ENCODE results near the gene AKNAD1.

Gene AKNAD1

DNA sequence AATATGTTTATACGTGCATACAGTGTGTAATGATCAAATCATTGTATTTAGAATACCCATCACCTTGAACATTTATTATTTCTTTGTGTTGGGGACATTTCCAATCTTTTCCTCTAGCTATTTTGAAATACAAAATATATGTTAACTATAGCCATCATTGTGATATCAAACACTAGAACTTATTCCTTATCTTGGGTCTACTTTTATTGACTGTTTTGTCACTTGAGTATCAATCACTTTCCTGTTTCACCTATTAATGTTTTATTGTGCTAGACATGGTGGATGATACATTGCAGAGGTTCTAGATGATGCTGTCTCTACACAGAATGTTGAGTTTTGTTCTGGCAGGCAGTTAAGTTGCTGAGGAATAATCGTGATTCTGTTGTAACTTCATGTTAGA, 64.5 kb downstream of the AKNAD1 start:
- no peak overlapping the region for H3K23ac ChIP-seq (ENCODE audit: low read length)
- no peak overlapping the region for H2AK5ac ChIP-seq (ENCODE audit: low read length)
- no peak overlapping the region for H2BK12ac ChIP-seq (ENCODE audit: low read length)
- no peaks in the 10 kb centered on the region for H3K79me1 ChIP-seq (ENCODE audit: low read length)
- H3K18ac ChIP-seq (ENCODE audit: low read length) = no peak overlapping the region
- H3K9ac ChIP-seq (ENCODE audit: low read length) = no peak overlapping the region
- no peaks in the 10 kb centered on the region for H3K9me3 ChIP-seq (ENCODE audit: insufficient read depth, low read depth, low read length)
- H2BK5ac ChIP-seq (ENCODE audit: low read depth, low read length, poor library complexity) = no peak overlapping the region
- H3K79me2 ChIP-seq (ENCODE audit: control insufficient read depth, insufficient read depth, low read length, poor library complexity) = no peaks in the 10 kb centered on the region
- H3K4ac ChIP-seq (ENCODE audit: low read depth, low read length) = no peak overlapping the region
- no peak overlapping the region for H2BK120ac ChIP-seq (ENCODE audit: insufficient read depth, low read length, poor library complexity)
- no peaks in the 10 kb centered on the region for H3K27me3 ChIP-seq (ENCODE audit: insufficient read depth, low read length)
- no peak for DNase-seq
- H3K4me1 ChIP-seq (ENCODE audit: control insufficient read depth in 1 of 2, insufficient read depth in 2 of 2, low read length in 2 of 2) = no peaks in the 10 kb centered on the region
- WGBS (ENCODE audit: extremely low coverage, insufficient coverage, insufficient read length) = no CpG with 5 or more reads among the region's 2 CpGs
- no peak overlapping the region for H2AFZ ChIP-seq (ENCODE audit: insufficient read depth, low read length, poor library complexity)
- H4K91ac ChIP-seq (ENCODE audit: low read depth, low read length) = no peak overlapping the region
- no peak overlapping the region for H4K12ac ChIP-seq (ENCODE audit: low read depth, low read length)
- H3K4me3 ChIP-seq (ENCODE audit: low read depth, low read length) = no peak overlapping the region
- H3K36me3 ChIP-seq (ENCODE audit: control insufficient read depth in 1 of 2, insufficient read depth in 2 of 2, low read length in 2 of 2) = peaks cover 10 to 11% of the 10 kb centered on the region in 2 experiments
- no peak overlapping the region for H3K4me2 ChIP-seq (ENCODE audit: low read length)
- H3K14ac ChIP-seq (ENCODE audit: low read length) = no peak overlapping the region
- no peak overlapping the region for H4K8ac ChIP-seq (ENCODE audit: low read depth, low read length)
- H3K27ac ChIP-seq (ENCODE audit: low read depth, low read length) = no peak overlapping the region

- H3K79me1 ChIP-seq (ENCODE audit: low read length) = no peaks in the 10 kb centered on the region
- no peak overlapping the region for H3K9ac ChIP-seq (ENCODE audit: low read length)
- H3K27ac ChIP-seq (ENCODE audit: low read depth, low read length) = no peak overlapping the region
- H3K4me3 ChIP-seq (ENCODE audit: low read depth, low read length) = no peak overlapping the region
- DNase-seq = no peak
- H3K9me3 ChIP-seq (ENCODE audit: insufficient read depth, low read depth, low read length) = no peaks in the 10 kb centered on the region
- H2BK120ac ChIP-seq (ENCODE audit: insufficient read depth, low read length, poor library complexity) = no peak overlapping the region
- H3K4ac ChIP-seq (ENCODE audit: low read depth, low read length) = no peak overlapping the region
- no peak overlapping the region for H2BK5ac ChIP-seq (ENCODE audit: low read depth, low read length, poor library complexity)
- no peak overlapping the region for H4K91ac ChIP-seq (ENCODE audit: low read depth, low read length)
- H2AK5ac ChIP-seq (ENCODE audit: low read length) = no peak overlapping the region
- no peak overlapping the region for H3K23ac ChIP-seq (ENCODE audit: low read length)
- H4K8ac ChIP-seq (ENCODE audit: low read depth, low read length) = no peak overlapping the region
- H3K27me3 ChIP-seq (ENCODE audit: insufficient read depth, low read length) = no peaks in the 10 kb centered on the region
- no peak overlapping the region for H2BK12ac ChIP-seq (ENCODE audit: low read length)
- H3K36me3 ChIP-seq (ENCODE audit: control insufficient read depth in 1 of 2, insufficient read depth in 2 of 2, low read length in 2 of 2) = peaks cover 7% of the 10 kb centered on the region in 2 experiments
- H3K4me2 ChIP-seq (ENCODE audit: low read length) = no peak overlapping the region
- H4K12ac ChIP-seq (ENCODE audit: low read depth, low read length) = no peak overlapping the region
- H3K18ac ChIP-seq (ENCODE audit: low read length) = no peak overlapping the region
- no peak overlapping the region for H3K14ac ChIP-seq (ENCODE audit: low read length)
- no peaks in the 10 kb centered on the region for H3K79me2 ChIP-seq (ENCODE audit: control insufficient read depth, insufficient read depth, low read length, poor library complexity)
- WGBS (ENCODE audit: extremely low coverage, insufficient coverage, insufficient read length) = no CpG with 5 or more reads among the region's 1 CpG
- H3K4me1 ChIP-seq (ENCODE audit: control insufficient read depth in 1 of 2, insufficient read depth in 2 of 2, low read length in 2 of 2) = no peaks in the 10 kb centered on the region
- H2AFZ ChIP-seq (ENCODE audit: insufficient read depth, low read length, poor library complexity) = no peak overlapping the region
Observed at GRCh38 chr1:108791790-108792189, 65.1 kb downstream of the AKNAD1 start.

DNA sequence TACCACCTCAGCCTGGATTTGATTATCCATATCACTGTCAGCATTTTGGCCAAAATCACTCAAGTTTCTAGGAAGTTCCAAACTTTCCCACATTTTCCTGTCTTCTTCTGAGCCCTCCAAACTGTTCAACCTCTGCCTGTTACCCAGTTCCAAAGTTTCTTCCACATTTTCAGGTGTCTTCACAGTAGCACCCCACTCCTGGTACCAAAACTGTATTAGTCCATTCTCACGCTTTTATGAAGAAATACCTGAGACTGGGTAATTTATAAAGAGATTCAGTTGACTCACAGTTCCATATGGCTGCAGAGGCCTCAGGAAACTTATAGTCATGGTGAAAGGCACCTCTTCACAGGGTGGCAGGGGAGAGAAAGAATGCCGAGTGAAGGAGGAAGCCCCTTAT, 71.0 kb downstream of the AKNAD1 start:
- Histone ChIP-seq H3K27me3 (ENCODE audit: insufficient read depth, low read length) (no peaks in the 10 kb centered on the region), H3K4me3 (ENCODE audit: low read depth, low read length) (no peak overlapping the region), H2AFZ (ENCODE audit: insufficient read depth, low read length, poor library complexity) (no peak overlapping the region), H4K8ac (ENCODE audit: low read depth, low read length) (no peak overlapping the region), H3K79me1 (ENCODE audit: low read length) (no peaks in the 10 kb centered on the region), H2BK12ac (ENCODE audit: low read length) (no peak overlapping the region), H2BK120ac (ENCODE audit: insufficient read depth, low read length, poor library complexity) (no peak overlapping the region), H3K79me2 (ENCODE audit: control insufficient read depth, insufficient read depth, low read length, poor library complexity) (no peaks in the 10 kb centered on the region), H3K9me3 (ENCODE audit: insufficient read depth, low read depth, low read length) (peaks cover 7% of the 10 kb centered on the region), H2BK5ac (ENCODE audit: low read depth, low read length, poor library complexity) (no peak overlapping the region), H3K14ac (ENCODE audit: low read length) (no peak overlapping the region), H3K23ac (ENCODE audit: low read length) (no peak overlapping the region), H3K4me2 (ENCODE audit: low read length) (no peak overlapping the region), H3K27ac (ENCODE audit: low read depth, low read length) (no peak overlapping the region), H3K9ac (ENCODE audit: low read length) (no peak overlapping the region), H3K4me1 (ENCODE audit: control insufficient read depth in 1 of 2, insufficient read depth in 2 of 2, low read length in 2 of 2) (no peaks in the 10 kb centered on the region), H2AK5ac (ENCODE audit: low read length) (no peak overlapping the region), H4K12ac (ENCODE audit: low read depth, low read length) (no peak overlapping the region), H3K4ac (ENCODE audit: low read depth, low read length) (no peak overlapping the region), H3K18ac (ENCODE audit: low read length) (no peak overlapping the region), H4K91ac (ENCODE audit: low read depth, low read length) (no peak overlapping the region), H3K36me3 (ENCODE audit: control insufficient read depth in 1 of 2, insufficient read depth in 2 of 2, low read length in 2 of 2) (peaks cover 22 to 29% of the 10 kb centered on the region in 2 experiments)
- no CpG with 5 or more reads among the region's 2 CpGs for WGBS (ENCODE audit: extremely low coverage, insufficient coverage, insufficient read length)
- DNase-seq = no peak

DNA sequence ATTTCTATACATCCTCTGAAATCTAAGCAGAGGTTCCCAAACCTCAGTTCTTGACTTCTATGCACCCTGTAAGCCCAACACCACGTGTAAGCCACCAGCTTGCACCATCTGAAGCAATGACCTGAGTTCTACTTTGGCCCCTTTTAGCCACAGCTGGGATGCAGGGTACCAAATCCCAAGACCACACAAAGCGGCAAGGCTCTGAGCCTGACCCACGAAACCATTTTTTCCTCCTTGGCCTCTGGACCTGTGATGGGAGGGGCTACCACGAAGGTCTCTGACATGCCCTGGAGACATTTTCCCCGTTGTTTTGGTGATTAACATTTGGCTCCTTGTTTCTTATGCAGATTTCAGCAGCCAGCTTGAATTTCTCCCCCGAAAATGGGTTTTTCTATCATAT, 71.6 kb downstream of the AKNAD1 start:
- Histone ChIP-seq H3K4me2 (ENCODE audit: low read length) (no peak overlapping the region), H3K9me3 (ENCODE audit: insufficient read depth, low read depth, low read length) (peaks cover 7% of the 10 kb centered on the region), H4K8ac (ENCODE audit: low read depth, low read length) (no peak overlapping the region), H3K27me3 (ENCODE audit: insufficient read depth, low read length) (no peaks in the 10 kb centered on the region), H3K9ac (ENCODE audit: low read length) (no peak overlapping the region), H3K18ac (ENCODE audit: low read length) (no peak overlapping the region), H2AK5ac (ENCODE audit: low read length) (no peak overlapping the region), H3K4ac (ENCODE audit: low read depth, low read length) (no peak overlapping the region), H2BK5ac (ENCODE audit: low read depth, low read length, poor library complexity) (no peak overlapping the region), H2BK12ac (ENCODE audit: low read length) (no peak overlapping the region), H3K14ac (ENCODE audit: low read length) (no peak overlapping the region), H3K79me2 (ENCODE audit: control insufficient read depth, insufficient read depth, low read length, poor library complexity) (no peaks in the 10 kb centered on the region), H3K79me1 (ENCODE audit: low read length) (no peaks in the 10 kb centered on the region), H2BK120ac (ENCODE audit: insufficient read depth, low read length, poor library complexity) (no peak overlapping the region), H4K91ac (ENCODE audit: low read depth, low read length) (no peak overlapping the region), H3K4me3 (ENCODE audit: low read depth, low read length) (no peak overlapping the region), H3K23ac (ENCODE audit: low read length) (no peak overlapping the region), H2AFZ (ENCODE audit: insufficient read depth, low read length, poor library complexity) (no peak overlapping the region), H4K12ac (ENCODE audit: low read depth, low read length) (no peak overlapping the region), H3K4me1 (ENCODE audit: control insufficient read depth in 1 of 2, insufficient read depth in 2 of 2, low read length in 2 of 2) (no peaks in the 10 kb centered on the region), H3K27ac (ENCODE audit: low read depth, low read length) (no peak overlapping the region), H3K36me3 (ENCODE audit: control insufficient read depth in 1 of 2, insufficient read depth in 2 of 2, low read length in 2 of 2) (peaks cover 24 to 29% of the 10 kb centered on the region in 2 experiments)
- DNase-seq = no peak
- no CpG with 5 or more reads among the region's 6 CpGs for WGBS (ENCODE audit: extremely low coverage, insufficient coverage, insufficient read length)
